GM12891 (cell line): ENCODE data around the gene CATSPER1.

Experiments used
- DNase-seq: peaks from one replicate; pipeline ENCODE4 v3.0.0; 2011; ENCODE audit warnings: low spot score; ENCODE audit not compliant: insufficient read length
- FAIRE-seq: peaks from 2 replicates; lab custom pipeline; 2011; peaks lifted over from hg19 to GRCh38; lab: Jason Lieb, UNC
- PAX5 ChIP-seq: IDR thresholded peaks from 2 replicates; pipeline ENCODE4 v1.6.1; 2011; ENCODE audit warnings: low read length, moderate library complexity, mild to moderate bottlenecking; ENCODE audit not compliant: insufficient read depth, severe bottlenecking
- POLR2A ChIP-seq: IDR thresholded peaks from 2 replicates; pipeline ENCODE4 v1.6.1; 2011; ENCODE audit warnings: low read depth, low read length, control low read depth
- POLR2AphosphoS5 ChIP-seq: IDR thresholded peaks from 2 replicates; pipeline ENCODE4 v1.6.1; 2011; ENCODE audit warnings: low read depth, low read length, control low read depth
- POU2F2 ChIP-seq: IDR thresholded peaks from 2 replicates; pipeline ENCODE4 v1.6.1; 2011; ENCODE audit warnings: low read depth, mild to moderate bottlenecking, control low read depth, low read length, moderate library complexity
- SPI1 ChIP-seq: IDR thresholded peaks from 2 replicates; pipeline ENCODE4 v1.6.1; 2011; ENCODE audit warnings: low read depth, low read length, control low read depth
- TAF1 ChIP-seq: IDR thresholded peaks from 2 replicates; pipeline ENCODE4 v1.6.1; 2011; ENCODE audit warnings: low read depth, low read length, control low read depth

CATSPER1 gene

GRCh38 chr11:66068923-66069714 lies 42.8 kb upstream of the CATSPER1 start:
- DNase-seq (no peak), FAIRE-seq (peak; percentile 90)
- TF ChIP-seq PAX5 (no peak), TAF1 (no peak), POU2F2 (no peak; the same call in 1 of the 2 replicates), POLR2A (no peak)

- no peak for DNase-seq
- no peak for TF ChIP-seq POLR2AphosphoS5
- TF ChIP-seq PAX5, result no peak
- no peak for TF ChIP-seq POLR2A
- TF ChIP-seq TAF1, result no peak
- TF ChIP-seq SPI1, result no peak
- no peak for TF ChIP-seq POU2F2
- peak; percentile 63 for FAIRE-seq
These were observed 42.0 kb upstream of the CATSPER1 start for GRCh38 chr11:66068154-66068821.

- DNase-seq (no peak), FAIRE-seq (no peak)
- TF ChIP-seq POU2F2 (no peak), SPI1 (no peak), TAF1 (no peak), POLR2AphosphoS5 (no peak), PAX5 (no peak), POLR2A (no peak)
These were observed 41.4 kb upstream of the CATSPER1 start for GRCh38 chr11:66067640-66068039.

- no peak for FAIRE-seq
- no peak for DNase-seq
These were observed 40.5 kb upstream of the CATSPER1 start for GRCh38 chr11:66066751-66067150.

GRCh38 chr11:66064571-66064970 lies 38.3 kb upstream of the CATSPER1 start:
- FAIRE-seq (no peak), DNase-seq (no peak)
- TF ChIP-seq TAF1 (no peak), PAX5 (no peak), POLR2AphosphoS5 (no peak), POU2F2 (no peak), SPI1 (no peak), POLR2A (no peak)

More at GRCh38 chr11:66066751-66067150, 40.5 kb upstream of the CATSPER1 start:
- TF ChIP-seq TAF1 (no peak), POLR2A (no peak), POLR2AphosphoS5 (no peak), SPI1 (no peak), POU2F2 (no peak), PAX5 (no peak)

GRCh38 chr11:66063900-66064299 lies 37.6 kb upstream of the CATSPER1 start:
- FAIRE-seq (no peak), DNase-seq (no peak)

GRCh38 chr11:66062408-66062807 lies 36.1 kb upstream of the CATSPER1 start:
- TF ChIP-seq SPI1 (no peak), POLR2A (no peak), TAF1 (no peak), PAX5 (no peak), POU2F2 (no peak), POLR2AphosphoS5 (no peak)
- DNase-seq (no peak), FAIRE-seq (no peak)

More at GRCh38 chr11:66063900-66064299, 37.6 kb upstream of the CATSPER1 start:
- no peak for TF ChIP-seq TAF1
- no peak for TF ChIP-seq POLR2A
- no peak for TF ChIP-seq PAX5
- TF ChIP-seq POU2F2, result no peak
- TF ChIP-seq SPI1, result no peak
- no peak for TF ChIP-seq POLR2AphosphoS5

- FAIRE-seq, result no peak
- no peak for TF ChIP-seq PAX5
- no peak for TF ChIP-seq TAF1
- no peak for TF ChIP-seq SPI1
- no peak for TF ChIP-seq POU2F2
- TF ChIP-seq POLR2A, result no peak
- TF ChIP-seq POLR2AphosphoS5, result no peak
- no peak for DNase-seq
These were observed 35.0 kb upstream of the CATSPER1 start for GRCh38 chr11:66061268-66061667.

GRCh38 chr11:66059966-66060680 lies 33.8 kb upstream of the CATSPER1 start:
- no peak for FAIRE-seq
- no peak for TF ChIP-seq TAF1
- no peak for TF ChIP-seq POLR2AphosphoS5
- no peak for TF ChIP-seq POU2F2
- TF ChIP-seq SPI1, result no peak
- TF ChIP-seq PAX5, result no peak
- no peak for TF ChIP-seq POLR2A
- DNase-seq, result no peak
